ENCODE data around the gene CTSZ.

The CTSZ gene

GRCh38 chr20:59002874-59003399 lies 4.1 kb downstream of the CTSZ start:
- no peak for DNase-seq (ENCODE audit: insufficient read length)
- no peak for FAIRE-seq
- TF ChIP-seq POLR2AphosphoS5 (IDR thresholded peaks at IDR 0.05; ENCODE audit: low read depth, low read length) (no peak), POLR2A (IDR thresholded peaks at IDR 0.05; ENCODE audit: low read depth, low read length) (no peak), TAF1 (IDR thresholded peaks at IDR 0.05; ENCODE audit: borderline replicate concordance, low read depth, low read length) (no peak)

GRCh38 chr20:59002388-59002787 lies 4.7 kb downstream of the CTSZ start:
- no peak for FAIRE-seq
- no peak for DNase-seq (ENCODE audit: insufficient read length)
- TF ChIP-seq POLR2AphosphoS5 (IDR thresholded peaks at IDR 0.05; ENCODE audit: low read depth, low read length) (no peak; the same call in 1 of the 2 replicates), TAF1 (IDR thresholded peaks at IDR 0.05; ENCODE audit: borderline replicate concordance, low read depth, low read length) (no peak), POLR2A (IDR thresholded peaks at IDR 0.05; ENCODE audit: low read depth, low read length) (0 out of 2 replicates have a peak, but pooled peaks have one; percentile 34)

- FAIRE-seq (no peak), DNase-seq (ENCODE audit: insufficient read length) (no peak)
- peak; percentile 44; the same call in 1 of the 2 replicates for TF ChIP-seq POLR2A (IDR thresholded peaks at IDR 0.05; ENCODE audit: low read depth, low read length)
- no peak for TF ChIP-seq TAF1 (IDR thresholded peaks at IDR 0.05; ENCODE audit: borderline replicate concordance, low read depth, low read length)
- TF ChIP-seq POLR2AphosphoS5 (IDR thresholded peaks at IDR 0.05; ENCODE audit: low read depth, low read length): peak; percentile 22
Observed at GRCh38 chr20:59001449-59002171, 5.4 kb downstream of the CTSZ start.

- no peak for TF ChIP-seq POLR2A (IDR thresholded peaks at IDR 0.05; ENCODE audit: low read depth, low read length)
- TF ChIP-seq POLR2AphosphoS5 (IDR thresholded peaks at IDR 0.05; ENCODE audit: low read depth, low read length): no peak
- TF ChIP-seq TAF1 (IDR thresholded peaks at IDR 0.05; ENCODE audit: borderline replicate concordance, low read depth, low read length): no peak
- FAIRE-seq: no peak
Observed at GRCh38 chr20:59001068-59001448, 6.0 kb downstream of the CTSZ start.

DNA sequence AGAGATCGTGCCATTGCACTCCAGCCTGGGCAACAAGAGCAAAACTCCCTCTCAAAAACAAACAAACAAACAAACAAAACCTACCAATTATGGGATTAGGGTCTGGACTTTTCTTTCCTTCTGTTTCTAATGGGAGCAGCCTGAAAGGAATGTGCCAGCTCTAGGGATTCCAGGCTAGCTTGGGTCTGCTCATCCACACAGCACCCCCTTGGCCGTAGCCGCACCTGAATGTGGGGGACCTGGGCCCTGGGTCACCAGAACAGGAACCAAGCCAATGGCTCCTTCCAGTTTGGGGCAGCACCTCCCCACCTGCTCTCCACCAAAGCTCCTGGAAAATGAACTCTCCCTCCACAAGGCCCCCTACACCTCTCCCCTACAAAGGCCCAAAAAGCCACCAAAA lies 6.7 kb downstream of the CTSZ start:
- FAIRE-seq: no peak
- no peak for DNase-seq (ENCODE audit: insufficient read length)
- TF ChIP-seq POLR2AphosphoS5 (IDR thresholded peaks at IDR 0.05; ENCODE audit: low read depth, low read length) (peak; percentile 53; the same call in 1 of the 2 replicates), POLR2A (IDR thresholded peaks at IDR 0.05; ENCODE audit: low read depth, low read length) (no peak)

More at GRCh38 chr20:59001068-59001448, 6.0 kb downstream of the CTSZ start:
- DNase-seq (ENCODE audit: insufficient read length): no peak

- no peak for FAIRE-seq
- no peak for DNase-seq (ENCODE audit: insufficient read length)
Observed at GRCh38 chr20:58998656-58999055, 8.4 kb downstream of the CTSZ start.

DNA sequence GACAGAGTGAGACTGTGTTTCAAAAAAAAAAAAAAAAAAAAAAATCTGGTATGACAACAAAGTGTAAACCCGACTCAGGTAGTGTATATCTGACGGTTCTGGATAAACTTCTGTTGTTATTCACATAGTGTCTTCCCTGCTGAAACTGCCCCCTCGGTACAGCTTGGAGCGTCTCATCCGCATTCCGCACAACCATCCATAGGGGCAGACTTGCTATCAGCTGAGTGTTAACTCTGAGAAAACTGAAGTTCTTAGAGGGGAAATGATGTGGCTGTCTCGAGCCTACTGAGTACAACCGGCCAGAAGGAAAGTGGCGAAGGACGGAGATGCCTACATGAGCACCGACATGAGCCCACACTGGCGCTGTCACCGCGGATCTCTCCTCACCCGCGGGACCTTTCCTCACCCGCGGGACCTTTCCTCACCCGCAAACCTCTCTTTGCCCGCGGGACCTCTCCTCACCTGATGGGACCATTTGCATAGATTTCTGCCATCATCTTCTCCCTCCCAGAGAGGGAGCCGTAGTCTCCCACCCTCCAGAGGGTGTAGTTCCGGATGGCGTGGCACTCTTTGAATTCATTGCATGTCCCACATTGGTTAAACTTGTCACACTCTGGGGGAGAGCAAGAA lies 9.8 kb downstream of the CTSZ start:
- no peak for FAIRE-seq
- TF ChIP-seq POLR2A (IDR thresholded peaks at IDR 0.05; ENCODE audit: low read depth, low read length) (peak; percentile 25), POLR2AphosphoS5 (IDR thresholded peaks at IDR 0.05; ENCODE audit: low read depth, low read length) (peak; percentile 54; the same call in 1 of the 2 replicates), TAF1 (IDR thresholded peaks at IDR 0.05; ENCODE audit: borderline replicate concordance, low read depth, low read length) (no peak)
- DNase-seq (ENCODE audit: insufficient read length): no peak

More at GRCh38 chr20:58998656-58999055, 8.4 kb downstream of the CTSZ start:
- TF ChIP-seq POLR2A (IDR thresholded peaks at IDR 0.05; ENCODE audit: low read depth, low read length) (0 out of 2 replicates have a peak, but pooled peaks have one; percentile 26), TAF1 (IDR thresholded peaks at IDR 0.05; ENCODE audit: borderline replicate concordance, low read depth, low read length) (no peak), POLR2AphosphoS5 (IDR thresholded peaks at IDR 0.05; ENCODE audit: low read depth, low read length) (no peak)

GRCh38 chr20:58996226-58996611 lies 10.8 kb downstream of the CTSZ start:
- TF ChIP-seq POLR2AphosphoS5 (IDR thresholded peaks at IDR 0.05; ENCODE audit: low read depth, low read length) (peak; percentile 64), POLR2A (IDR thresholded peaks at IDR 0.05; ENCODE audit: low read depth, low read length) (no peak), TAF1 (IDR thresholded peaks at IDR 0.05; ENCODE audit: borderline replicate concordance, low read depth, low read length) (no peak)
- DNase-seq (ENCODE audit: insufficient read length): no peak
- no peak for FAIRE-seq

DNA sequence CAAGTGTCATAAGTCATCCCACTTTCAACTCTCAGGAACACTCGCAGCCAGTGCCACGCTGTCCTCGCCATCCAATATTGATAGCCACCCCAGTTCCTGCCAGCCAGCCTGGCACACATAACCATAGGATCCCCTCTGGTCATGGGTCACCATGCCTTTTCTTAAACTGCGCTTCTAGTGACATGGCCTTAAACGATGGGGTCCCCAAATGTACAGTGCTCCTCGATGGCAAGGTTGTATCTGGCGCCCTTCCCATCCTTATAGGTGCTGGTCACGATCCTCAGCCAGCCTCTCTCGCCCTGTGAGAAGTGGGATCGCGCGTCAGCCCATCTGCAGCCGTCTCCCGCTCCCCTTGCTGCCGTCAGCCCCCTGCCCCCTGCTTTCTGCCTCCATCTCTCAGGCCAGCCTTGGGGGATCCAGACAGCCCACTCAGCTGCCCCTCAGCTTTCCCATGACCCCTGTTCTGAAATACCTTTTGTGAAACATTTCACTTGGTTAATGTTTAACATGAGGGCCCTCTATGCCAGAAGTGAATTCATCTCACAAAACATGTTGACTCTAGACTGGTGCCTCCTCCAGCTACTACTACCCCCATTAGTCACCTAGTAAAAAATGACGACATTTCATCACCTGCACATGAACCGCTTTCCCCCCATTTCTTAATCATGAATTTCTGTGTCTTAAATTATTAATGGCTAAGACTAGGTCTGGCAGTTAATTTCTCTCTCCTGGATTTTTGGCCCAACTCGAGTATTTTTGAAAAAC lies 11.4 kb downstream of the CTSZ start:
- FAIRE-seq (no peak), DNase-seq (ENCODE audit: insufficient read length) (no peak)
- peak; percentile 62 for TF ChIP-seq POLR2AphosphoS5 (IDR thresholded peaks at IDR 0.05; ENCODE audit: low read depth, low read length)
- TF ChIP-seq POLR2A (IDR thresholded peaks at IDR 0.05; ENCODE audit: low read depth, low read length): peak; percentile 17; the same call in 1 of the 2 replicates
- no peak for TF ChIP-seq TAF1 (IDR thresholded peaks at IDR 0.05; ENCODE audit: borderline replicate concordance, low read depth, low read length)

- TF ChIP-seq TAF1 (IDR thresholded peaks at IDR 0.05; ENCODE audit: borderline replicate concordance, low read depth, low read length): no peak
- no peak for TF ChIP-seq POLR2A (IDR thresholded peaks at IDR 0.05; ENCODE audit: low read depth, low read length)
- no peak for TF ChIP-seq POLR2AphosphoS5 (IDR thresholded peaks at IDR 0.05; ENCODE audit: low read depth, low read length)
- FAIRE-seq (no peak), DNase-seq (ENCODE audit: insufficient read length) (no peak)
Observed at GRCh38 chr20:58994390-58995159, 12.5 kb downstream of the CTSZ start.

Measured in GM12892 (cell line).